AG20443 (cell line): ENCODE measurements around the gene IFT122.
A peak's percentile ranks its signal among the peaks of the same experiment; 100 is the strongest.
"Not testable (repeated sequence)": the region's sequence is repeated elsewhere in the genome, so short reads cannot be mapped to it uniquely, and the experiment has no call there.

Experiments
- DNase-seq: peaks from one replicate; pipeline ENCODE4 v3.0.0; 2012; ENCODE audit warnings: low spot score, mixed read lengths

IFT122 gene

DNA sequence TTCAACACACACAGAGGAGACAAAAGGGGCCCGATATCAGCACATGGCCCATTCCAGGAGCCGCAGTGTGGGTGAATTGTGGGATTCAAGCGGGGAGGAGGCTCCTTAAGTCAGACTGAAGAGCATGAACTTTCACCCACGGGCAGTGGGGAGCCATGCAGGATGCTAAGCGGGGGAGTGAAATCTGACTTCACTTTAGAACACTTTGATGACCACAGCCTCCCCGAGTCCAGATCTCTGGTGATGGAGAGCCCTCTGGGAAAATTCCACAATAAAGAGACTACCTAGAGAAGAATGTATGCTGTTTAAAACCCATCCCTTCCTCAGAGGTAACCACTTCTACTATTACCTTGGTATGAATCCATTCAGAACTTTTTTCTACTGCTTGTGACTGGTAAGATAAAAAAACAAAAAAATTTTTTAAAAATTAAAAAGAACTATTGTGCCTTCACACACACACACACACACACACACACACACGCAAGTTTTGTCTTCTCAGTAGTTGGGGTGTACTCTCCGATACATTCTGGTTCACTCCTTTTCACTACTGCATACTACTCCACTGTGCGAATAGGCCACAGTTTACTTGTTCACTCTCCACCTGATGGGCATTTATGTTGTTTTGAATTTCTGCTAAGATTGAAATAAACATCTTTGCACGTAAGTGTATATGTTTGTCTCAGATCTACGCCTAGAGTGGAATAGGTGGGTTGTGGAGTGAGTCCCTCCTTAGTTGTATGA lies 100.9 kb downstream of the IFT122 start:
- no peak for DNase-seq

- DNase-seq, result no peak
Measured at GRCh38 chr3:129542747-129543146, 102.7 kb downstream of the IFT122 start.

DNA sequence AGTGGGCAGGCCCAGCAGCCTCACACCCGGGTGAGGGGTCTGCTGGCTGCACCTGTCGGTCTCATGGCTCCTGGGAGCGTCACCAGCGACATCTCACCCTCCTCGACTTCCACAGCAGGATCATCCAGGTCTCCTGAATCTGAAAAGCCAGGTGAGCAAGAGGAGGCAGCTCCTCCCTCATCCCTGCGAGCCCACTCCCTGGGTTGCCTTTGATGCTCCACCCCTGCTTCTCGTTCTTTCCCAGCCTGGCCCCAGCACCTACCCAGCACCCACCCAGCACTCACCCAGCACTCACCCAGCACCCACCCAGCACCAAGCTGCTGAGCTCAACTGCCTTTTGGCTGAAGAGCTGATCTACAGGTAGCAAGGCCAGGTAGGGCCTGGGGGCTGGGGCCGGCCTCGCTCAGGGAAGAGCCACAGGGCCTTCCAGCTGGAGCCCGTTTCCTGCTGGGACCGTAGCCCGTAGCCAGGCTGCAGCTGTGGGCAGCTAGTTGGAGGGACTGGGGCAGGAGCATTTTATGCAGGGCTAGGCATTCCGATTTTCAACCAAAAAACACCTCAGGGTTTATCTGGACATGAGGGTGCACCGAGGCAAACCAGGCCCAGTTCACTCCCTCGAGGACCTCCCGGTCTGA lies 103.2 kb downstream of the IFT122 start, which contains the start of gene H1-8:
TSS of gene H1-8 (plus strand) at position 20 of the 635 bp plus-strand sequence. CDS start at position 64, 44 bp downstream.
- no peak for DNase-seq

DNA sequence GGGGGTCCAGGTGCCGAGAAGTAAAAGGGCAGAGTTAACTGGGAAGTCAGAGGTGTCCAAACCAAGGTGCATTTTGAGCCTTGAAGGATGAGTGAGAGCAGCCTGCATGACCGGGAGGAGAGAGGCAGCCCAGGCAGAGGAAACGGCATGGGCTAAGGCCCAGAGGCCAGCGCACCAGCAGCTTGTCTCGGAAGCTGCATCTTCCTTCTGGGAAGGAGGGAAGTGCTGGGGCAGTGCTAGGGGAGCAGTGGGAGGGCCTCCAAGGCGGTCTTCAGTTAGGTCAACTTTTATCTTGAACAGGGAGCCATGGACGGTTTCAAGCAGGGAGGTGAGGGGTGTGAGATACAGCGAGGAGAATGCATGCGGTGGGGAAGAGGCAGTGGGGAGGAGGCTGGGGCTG lies 104.0 kb downstream of the IFT122 start:
- DNase-seq, result no peak

DNA sequence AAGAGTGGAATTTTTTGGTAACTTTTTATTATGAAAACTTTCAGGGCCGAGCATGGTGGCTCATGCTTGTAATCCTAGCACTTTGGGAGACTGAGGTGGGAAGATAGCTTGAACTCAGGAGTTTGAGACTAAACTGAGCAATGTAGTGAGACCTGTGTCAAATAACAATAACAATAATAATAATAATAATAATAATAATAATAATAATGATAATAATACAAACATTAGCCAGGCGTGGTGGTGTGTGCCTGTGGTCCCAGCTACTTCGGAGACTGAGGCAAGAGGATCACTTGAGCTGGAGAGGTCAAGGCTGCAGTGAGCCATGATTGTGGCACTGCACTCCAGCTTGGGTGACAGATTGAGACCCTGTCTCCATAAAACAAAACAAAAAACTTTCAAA lies 105.9 kb downstream of the IFT122 start:
- DNase-seq, result not testable (repeated sequence)

DNA sequence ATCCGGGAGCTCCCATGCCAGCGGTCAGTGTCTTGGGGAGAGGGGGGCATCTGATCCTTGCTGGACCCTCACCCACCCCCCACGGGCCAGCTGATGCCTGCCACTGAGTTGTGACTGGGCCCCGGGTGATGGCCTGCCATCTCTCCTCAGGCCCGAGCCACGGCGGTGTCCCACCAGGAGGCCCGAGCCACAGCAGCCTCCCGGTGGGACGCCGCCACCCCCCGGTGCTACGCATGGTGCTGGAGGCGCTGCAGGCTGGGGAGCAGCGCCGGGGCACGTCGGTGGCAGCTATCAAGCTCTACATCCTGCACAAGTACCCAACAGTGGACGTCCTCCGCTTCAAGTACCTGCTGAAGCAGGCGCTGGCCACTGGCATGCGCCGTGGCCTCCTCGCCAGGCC lies 107.2 kb downstream of the IFT122 start:
- no peak for DNase-seq

GRCh38 chr3:129548104-129548965 lies 108.3 kb downstream of the IFT122 start:
- DNase-seq, result no peak

DNA sequence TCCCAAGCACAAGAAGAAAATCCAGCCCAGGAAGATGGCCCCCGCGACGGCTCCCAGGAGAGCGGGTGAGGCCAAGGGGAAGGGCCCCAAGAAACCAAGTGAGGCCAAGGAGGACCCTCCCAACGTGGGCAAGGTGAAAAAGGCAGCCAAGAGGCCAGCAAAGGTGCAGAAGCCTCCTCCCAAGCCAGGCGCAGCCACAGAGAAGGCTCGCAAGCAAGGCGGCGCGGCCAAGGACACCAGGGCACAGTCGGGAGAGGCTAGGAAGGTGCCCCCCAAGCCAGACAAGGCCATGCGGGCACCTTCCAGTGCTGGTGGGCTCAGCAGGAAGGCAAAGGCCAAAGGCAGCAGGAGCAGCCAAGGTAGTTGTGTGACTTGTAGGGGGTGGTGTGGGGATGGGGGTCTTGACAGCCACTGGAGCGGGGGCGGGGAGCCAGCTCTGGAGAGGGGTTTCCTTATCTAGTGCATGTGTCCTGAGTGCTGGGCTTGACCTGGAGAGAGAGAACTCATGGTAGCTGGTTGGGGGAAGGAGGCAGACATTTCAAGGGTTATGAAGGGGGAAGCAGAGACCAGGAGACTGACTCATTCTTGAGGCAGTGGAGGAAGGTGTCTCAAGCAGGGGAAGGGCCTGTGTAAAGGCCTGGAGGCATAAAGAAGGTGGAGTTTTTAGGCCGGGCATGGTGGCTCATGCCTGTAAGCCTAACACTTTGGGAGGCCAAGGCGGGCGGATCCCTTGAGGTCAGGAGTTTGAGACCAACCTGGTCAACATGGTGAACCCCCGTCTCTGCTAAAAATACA lies 109.2 kb downstream of the IFT122 start:
- DNase-seq, result peak; percentile 65

- no peak for DNase-seq
Measured at GRCh38 chr3:129549805-129550204, 109.8 kb downstream of the IFT122 start.

DNA sequence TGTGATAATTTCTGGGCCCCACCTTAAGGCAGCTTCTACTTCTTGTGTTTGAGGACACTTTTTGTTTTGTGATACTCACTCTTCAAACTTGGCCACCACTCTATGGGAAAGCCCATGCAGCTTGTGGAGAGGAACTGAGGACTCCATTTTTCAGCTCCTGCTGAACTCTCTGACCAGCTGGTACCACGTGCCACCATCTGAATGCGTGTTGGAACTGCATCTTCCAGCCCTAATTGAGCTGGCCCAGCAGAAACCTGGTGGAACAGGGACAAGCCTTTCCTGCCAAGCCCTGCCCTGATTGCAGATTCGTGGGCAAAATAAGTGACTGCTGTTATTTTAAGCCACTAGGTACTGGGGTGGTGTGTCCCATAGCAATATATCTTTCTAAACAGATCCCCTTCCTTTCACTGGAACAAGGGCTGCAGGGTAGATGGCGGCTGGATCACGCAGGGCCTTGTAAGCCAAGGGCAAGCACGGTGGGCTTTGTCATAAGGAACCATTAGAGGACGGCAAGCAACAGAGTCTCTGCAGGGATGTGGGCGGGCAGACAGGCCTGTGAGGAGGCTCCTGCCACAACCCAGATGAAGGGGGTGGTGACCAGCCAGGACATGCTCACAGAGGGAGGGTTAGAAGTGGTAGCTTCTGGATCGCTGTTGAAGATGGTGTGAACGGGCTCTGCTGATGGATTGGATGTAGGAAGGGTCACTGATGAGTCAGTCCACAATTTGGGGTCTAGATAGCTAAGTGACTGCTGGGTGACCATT lies 112.4 kb downstream of the IFT122 start:
- DNase-seq, result no peak

- DNase-seq, result no peak
Measured at GRCh38 chr3:129553171-129553570, 113.1 kb downstream of the IFT122 start.

GRCh38 chr3:129553719-129554118 lies 113.7 kb downstream of the IFT122 start:
- DNase-seq, result no peak

DNA sequence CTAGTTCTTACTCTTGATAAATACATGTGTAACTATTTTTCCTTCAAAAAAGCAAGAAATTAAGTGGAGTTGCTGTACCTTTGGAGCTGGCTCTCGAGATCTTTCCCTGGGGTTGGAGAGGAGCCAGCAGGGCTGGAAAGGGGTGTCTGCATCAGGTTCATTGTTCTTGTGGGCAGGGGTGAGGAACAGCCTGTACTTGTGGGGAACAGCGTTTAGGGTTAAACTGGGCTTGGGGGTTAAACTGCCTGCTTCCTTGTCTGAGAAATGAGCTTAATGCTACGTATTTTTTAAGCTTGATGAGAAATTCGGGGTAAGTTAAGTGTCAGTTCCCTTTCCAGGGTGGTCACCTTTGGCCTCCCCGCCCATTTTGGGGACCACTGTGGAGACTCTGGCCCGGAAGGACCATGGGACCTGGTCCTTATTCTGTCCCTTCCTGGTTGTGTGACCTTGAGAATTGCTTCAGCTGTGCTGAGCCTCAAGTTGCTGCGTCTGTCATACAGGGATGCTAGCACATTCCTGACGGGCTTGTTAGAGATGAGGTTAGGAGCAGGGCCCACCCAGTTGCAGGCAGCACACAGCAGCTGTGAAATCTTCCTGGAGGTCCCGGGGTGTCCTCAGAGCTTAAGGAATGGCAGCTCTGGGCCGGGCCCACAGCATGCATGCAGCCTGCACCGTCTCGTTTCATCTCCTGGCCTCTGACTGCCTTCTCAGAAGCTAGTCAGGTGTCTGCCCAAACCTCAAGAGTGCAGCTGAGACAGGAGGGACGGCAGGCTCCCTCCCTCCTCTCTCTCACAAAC lies 114.5 kb downstream of the IFT122 start:
- no peak for DNase-seq

DNA sequence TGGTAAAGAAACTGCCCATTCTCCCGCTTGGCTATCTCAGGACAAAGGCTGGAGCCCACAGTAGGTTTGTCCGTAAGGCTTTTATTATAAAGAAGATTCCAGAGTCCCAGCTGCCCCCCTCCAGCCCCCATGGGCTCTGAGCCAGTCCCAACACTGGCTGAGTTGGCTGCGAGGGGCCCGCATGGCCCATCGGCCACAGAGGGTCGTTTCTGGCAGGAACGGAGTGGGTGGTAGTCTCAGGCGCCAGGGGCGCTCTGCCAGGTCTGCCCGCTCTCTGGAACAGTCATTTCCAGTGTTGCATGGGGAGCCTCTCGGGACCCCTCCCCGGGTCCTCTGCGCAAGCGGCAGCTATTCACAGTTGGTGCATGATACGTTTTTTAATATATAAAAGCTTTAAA lies 115.1 kb downstream of the IFT122 start:
- no peak for DNase-seq

DNA sequence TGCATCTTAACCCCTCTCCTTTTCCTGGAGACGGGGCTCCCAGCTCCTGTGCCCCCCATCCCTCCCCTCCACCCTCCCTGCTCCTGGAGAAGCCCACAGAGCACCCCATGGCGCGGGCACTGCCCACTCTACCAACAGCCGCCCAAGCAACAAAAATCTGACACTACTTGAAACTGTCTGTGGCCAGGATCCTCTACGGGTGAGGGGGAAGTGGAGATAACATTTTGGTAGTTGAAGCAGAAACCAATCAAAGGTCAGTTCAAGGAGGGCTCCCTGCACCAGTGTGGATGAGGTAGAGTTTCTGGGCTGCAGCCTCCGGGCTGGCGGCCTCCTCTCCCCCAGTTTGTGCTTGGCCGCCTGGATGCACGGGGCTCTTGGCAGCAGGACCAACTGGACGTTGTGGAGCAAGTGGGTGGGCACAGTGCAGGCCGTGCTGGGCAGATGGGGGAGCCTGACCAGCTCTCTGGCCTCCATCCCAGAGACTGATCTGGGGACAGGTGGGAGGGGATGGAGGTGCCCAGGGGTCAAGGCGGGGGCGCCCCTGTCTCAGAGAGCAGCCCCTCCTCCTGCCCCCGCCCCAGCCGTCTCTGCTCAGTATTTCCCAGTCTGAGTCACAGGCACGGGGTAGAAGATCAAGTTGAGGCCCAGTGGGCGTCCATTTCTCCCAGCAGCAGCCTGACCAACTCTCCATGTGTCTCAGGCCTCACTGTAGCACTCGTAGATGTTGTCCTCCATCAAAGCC lies 115.8 kb downstream of the IFT122 start:
- no peak for DNase-seq

DNA sequence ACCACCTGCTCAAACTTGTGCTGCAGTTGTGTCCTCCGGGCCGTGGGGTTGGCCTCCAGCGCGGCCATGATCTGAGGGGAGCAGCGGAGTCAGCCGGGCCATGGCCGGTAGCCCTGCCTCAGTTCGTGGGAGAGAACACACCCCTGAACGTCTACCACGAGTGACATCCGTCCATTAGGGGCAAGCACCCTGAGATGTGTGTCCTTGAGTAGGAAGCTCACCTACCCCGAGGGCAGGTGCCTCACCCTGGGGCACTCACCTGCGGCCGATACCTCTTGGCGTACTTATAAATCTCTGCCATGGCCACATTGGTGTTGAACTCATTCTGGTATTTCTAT lies 116.3 kb downstream of the IFT122 start:
- DNase-seq, result no peak

GRCh38 chr3:129556890-129557547 lies 117.0 kb downstream of the IFT122 start:
- no peak for DNase-seq

GRCh38 chr3:129557548-129557894 lies 117.5 kb downstream of the IFT122 start:
- DNase-seq, result peak; percentile 72

DNA sequence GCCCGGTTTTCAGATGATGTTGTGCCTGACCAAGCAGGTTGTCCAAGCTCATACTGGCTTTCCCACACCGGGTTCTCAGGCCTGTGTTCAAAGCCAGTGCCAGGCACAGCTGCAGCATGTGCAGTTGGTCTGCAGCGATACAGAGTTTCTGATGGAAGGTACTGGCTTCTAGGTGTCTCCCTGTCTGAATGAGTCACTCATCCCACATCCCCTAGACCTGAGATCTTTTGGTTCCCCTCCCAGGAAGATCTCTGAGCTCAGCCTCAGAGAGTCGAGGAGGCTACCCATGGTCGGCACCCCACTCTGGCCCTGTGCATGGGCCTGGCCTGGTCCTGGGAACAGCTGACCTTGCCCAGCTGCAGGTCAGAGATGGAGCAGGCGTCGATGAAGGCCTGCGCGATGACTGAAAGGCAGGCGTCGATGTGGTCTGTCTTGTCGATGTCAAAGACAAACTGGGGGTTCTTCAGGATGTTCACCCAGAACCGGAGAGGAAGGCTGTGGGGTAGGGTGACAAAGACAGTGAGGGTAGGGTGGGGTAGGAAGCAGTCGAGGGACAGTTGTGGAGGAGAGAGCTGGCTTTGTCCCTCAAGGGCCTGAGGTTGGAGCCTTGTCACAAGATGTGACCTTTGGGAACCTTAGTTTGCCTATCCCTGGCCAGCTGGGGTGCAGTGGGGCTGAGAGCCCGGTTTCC lies 118.2 kb downstream of the IFT122 start:
- DNase-seq, result no peak
